Measurements from ENCODE around the gene FLT4.

Gene FLT4

GRCh38 chr5:180640861-180641565, 8.4 kb downstream of the FLT4 start:
- DNase-seq, result no peak

- DNase-seq, result no peak
Observed at GRCh38 chr5:180640611-180640860, 8.9 kb downstream of the FLT4 start.

GRCh38 chr5:180639741-180640610, 9.4 kb downstream of the FLT4 start:
- no peak for DNase-seq

GRCh38 chr5:180639287-180639686, 10.1 kb downstream of the FLT4 start:
- DNase-seq, result no peak

GRCh38 chr5:180637962-180638680, 11.3 kb downstream of the FLT4 start:
- no peak for DNase-seq

GRCh38 chr5:180636403-180637075, 12.9 kb downstream of the FLT4 start:
- no peak for DNase-seq

GRCh38 chr5:180636016-180636402, 13.4 kb downstream of the FLT4 start:
- DNase-seq, result no peak

- DNase-seq, result no peak
Observed at GRCh38 chr5:180633283-180634177, 15.9 kb downstream of the FLT4 start.

- DNase-seq, result no peak
Observed at GRCh38 chr5:180632768-180633167, 16.6 kb downstream of the FLT4 start.

GRCh38 chr5:180631549-180632383, 17.6 kb downstream of the FLT4 start:
- DNase-seq, result no peak

- no peak for DNase-seq
Observed at GRCh38 chr5:180630426-180630825, 19.0 kb downstream of the FLT4 start.

GRCh38 chr5:180629831-180630382, 19.5 kb downstream of the FLT4 start:
- DNase-seq, result no peak

GRCh38 chr5:180628827-180629750, 20.3 kb downstream of the FLT4 start:
- no peak for DNase-seq

GRCh38 chr5:180628211-180628610, 21.2 kb downstream of the FLT4 start:
- DNase-seq, result no peak

GRCh38 chr5:180627386-180628120, 21.8 kb downstream of the FLT4 start:
- DNase-seq, result no peak

GRCh38 chr5:180626661-180627385, 22.6 kb downstream of the FLT4 start:
- no peak for DNase-seq

GRCh38 chr5:180625791-180626660, 23.4 kb downstream of the FLT4 start:
- no peak for DNase-seq
